Epidermal melanocyte (primary cell): ENCODE data around the gene MGAT5B.

Experiments used
- DNase-seq: peaks from one replicate; pipeline ENCODE4 v3.0.0; 2011; ENCODE audit warnings: low spot score; ENCODE audit not compliant: insufficient read length

Gene MGAT5B

DNA sequence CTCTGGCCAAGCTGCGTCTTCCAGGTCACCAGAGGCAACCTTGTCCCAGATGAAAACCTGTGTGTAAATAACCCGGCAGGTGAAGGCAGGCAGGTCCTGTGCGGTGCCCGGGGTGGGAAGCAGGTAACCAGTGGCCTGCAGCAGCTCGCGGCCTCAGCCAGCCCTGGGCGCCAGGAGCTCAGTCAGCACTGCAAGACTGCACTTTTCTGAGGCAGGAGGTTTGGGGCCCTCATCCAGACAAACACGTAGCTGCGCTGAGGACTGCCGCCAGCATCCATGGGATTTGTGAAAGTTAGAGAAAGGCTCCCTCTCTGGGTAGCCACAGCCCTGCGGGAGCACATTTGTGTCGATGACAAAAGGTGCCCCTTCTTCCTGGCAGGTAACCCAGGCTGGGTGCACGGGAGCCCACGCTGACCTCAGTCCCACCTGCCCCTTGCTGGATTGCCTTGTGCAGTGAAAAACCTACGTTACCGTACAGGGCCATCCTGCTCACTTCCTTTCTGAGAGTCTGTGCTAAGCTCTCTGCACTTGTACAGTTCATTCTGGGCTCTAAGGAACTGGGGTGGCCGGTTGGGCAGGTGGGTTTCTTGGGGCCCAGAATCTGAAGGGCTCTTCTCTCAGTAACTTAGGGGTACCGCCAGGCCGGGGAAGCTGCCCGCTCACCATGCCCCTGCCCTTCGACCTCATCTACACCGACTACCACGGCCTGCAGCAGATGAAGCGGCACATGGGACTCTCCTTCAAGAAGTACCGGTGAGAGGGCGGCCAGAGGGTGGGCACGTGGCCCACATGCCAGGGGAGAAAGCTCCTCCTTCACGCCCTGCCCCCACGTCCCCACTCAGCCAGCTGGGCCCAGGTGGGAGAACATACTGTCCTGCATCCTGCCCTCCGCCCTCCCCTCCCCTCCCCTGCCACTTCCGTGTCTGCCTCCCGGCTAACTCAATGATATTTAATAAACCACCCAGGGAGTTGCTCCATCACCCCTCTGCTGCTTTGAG, 56.4 kb downstream of the MGAT5B start:
- DNase-seq, result no peak

DNA sequence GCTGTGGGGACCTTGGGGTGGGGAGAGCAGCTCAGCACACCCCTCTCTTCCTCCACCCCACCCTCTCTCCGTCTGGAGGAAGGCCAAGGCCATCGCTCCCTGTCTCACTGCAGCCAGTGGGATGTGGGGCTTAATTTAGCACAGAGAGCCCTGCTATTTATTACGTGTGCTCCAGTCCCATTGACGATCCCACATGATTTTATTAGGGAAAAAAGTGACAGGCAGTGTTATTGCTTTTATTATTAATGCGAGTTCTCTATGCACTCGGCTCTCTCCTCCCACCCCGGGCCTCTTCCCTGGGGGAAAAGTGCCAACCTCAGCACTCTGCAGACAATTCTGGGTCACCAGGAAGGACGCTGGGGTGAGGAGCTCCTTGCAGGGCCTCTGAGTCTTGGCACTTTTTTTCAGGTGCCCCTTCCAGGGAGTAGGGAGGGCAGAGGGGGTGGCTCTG, 57.3 kb downstream of the MGAT5B start:
- DNase-seq, result no peak

DNA sequence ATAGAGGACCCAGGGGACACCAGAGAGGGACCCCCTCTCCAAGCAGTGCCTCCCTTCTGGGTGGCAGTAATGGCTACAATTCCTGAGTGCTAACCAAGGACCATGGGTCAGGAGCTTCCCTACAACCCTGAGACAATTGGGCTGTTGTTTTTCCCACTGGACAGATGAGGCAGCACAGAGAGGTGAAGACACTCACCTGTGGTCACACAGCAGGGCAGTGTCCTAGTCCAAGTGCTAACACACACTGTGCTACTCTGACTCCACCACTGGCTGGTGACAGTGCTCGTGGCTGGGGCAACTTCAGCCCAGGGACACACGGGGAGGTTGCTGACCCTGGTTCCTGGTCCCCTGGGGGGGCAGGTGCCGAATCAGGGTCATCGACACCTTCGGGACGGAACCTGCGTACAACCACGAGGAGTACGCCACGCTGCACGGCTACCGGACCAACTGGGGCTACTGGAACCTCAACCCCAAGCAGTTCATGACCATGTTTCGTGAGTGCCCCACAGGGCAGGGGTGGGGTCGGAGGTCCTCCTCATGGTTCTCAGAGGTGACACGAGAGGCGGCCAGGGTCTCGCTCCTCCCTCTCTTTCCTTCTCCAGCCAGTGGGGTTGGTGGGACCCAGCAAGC, 58.1 kb downstream of the MGAT5B start:
- no peak for DNase-seq

DNA sequence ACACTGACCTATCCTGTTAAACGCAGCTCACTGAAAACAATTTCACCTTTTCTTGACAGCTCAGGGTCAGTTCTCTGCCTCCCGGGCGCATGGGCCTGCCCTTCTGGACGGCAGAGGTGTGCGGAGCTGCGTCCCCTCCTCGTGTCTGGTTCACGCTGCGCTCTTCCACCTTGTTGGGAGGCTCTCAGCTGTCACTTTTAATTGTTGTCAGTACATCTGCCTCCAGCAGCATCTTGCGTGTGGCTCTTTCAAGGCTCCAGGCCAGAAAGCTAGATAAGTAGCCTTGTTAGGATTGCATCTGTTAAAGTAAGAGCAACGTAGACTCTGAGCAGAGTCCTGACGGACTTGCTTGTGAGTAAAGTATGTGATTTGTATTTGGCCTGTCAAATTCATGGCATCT, 59.4 kb downstream of the MGAT5B start:
- DNase-seq, result no peak

DNA sequence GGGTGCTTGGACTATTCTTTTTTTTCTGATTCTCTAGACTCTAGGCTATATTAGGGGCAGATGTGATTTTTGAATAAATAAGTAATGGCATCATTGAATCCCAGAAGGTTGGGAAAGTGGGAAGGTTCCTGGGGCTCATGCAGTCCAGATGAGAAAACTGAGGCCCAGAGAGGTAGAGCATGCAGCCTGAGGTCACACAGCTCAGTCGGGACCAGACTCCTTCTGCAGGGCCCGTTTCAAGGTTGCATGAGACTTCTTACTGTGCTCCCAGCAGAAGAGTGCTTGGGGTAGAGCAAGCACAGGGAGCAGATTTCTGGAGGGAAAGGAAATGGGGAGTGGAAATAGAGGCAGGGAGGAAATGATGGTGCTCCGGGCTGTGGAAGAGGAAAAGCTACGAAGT, 59.8 kb downstream of the MGAT5B start:
- no peak for DNase-seq

DNA sequence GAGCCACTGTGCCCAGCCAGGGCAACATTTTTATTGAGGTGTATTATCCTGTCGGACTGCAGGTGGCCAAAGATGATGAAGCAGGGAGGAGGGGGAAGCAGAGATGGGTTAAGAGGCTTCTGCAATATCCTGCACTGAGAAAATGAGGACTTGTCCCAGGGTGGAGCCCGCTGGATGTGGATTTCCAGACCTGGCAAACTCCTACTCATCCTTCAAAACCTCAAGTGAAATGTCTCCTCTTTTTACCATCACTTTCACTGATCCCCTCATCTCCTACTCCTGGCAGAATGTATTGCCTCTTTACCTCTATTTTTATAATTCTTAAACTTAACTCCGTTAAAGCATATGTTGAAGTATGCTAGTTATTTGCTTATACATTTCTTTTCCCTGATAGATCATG, 60.9 kb downstream of the MGAT5B start:
- no peak for DNase-seq

DNA sequence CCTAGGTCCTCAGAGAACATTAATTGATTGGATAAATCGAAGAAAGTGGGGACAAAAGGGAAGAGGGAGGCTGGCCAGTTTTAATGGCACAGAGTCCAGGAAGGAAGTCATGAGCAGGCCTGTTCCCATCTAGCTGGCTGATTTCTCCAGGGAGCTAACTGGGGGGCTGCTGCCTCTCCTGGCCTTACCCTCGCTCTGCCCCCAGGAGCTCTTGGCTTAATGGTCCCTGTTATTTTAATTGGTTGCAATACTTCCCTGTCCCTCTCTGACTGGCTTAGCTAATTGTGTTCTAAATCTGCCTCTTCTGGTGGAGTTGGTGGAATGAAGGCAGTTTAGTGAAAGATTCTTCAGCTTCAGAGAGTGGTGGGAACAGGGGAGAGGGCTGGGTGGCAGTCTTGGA, 61.4 kb downstream of the MGAT5B start:
- no peak for DNase-seq

DNA sequence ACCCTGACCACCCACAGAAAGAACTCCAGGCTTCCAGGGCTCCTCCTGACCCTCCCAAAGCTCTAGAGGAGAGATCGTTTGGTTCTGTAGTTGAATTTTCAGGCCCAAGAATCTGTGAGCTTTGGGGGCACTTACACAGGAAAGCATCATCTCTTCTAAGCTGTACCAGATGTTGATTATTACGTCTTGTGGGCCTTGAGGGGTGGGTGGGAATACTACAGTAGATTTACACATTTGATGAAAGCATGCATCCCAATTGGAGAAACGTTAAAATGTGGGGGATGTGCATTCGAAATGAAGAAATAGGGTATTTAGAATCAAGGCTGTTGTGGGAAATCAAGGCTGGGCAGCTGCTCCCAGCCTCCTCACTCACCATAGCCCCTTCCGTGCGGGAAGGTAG, 61.9 kb downstream of the MGAT5B start:
- no peak for DNase-seq

DNA sequence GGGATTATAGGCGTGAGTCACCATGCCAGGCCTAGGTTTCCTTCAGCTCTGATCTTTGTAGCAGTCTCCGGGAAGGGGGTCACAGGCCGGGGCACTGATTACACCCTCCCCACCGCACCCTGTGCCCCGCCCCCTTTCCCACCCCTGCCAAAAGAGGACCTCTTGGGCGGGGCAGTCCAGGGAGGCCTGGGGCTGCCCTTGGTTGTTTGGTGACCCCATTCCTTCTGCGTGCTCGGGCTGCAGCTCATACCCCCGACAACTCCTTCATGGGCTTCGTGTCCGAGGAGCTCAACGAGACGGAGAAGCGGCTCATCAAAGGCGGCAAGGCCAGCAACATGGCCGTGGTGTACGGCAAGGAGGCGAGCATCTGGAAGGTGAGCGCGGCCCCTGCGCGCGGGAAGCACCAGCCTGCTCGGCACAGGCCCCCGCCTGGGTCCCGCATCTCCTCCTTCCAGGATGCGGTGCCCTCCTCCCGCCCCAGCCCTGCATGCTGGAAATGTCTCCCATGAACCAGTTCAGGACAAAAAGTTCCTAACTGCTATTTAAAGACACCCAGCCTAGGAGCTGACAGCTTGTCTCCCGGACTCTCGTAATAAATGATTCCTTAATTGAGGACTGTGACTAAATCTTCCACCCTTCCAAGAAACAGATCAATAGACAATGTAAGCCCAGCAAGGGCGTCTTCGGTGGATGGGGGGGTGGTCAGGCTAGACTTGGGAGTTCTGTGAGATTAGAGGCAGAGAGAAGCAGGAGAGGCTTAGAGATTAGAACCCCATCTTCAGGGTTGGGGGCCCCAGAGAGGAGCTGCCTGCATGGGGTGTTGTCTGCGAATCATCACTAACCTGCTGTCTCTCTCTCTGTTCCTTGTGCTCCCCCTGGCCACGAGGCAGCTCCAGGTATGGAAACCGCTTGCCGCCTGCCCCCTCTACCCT, 64.5 kb downstream of the MGAT5B start:
- no peak for DNase-seq

DNA sequence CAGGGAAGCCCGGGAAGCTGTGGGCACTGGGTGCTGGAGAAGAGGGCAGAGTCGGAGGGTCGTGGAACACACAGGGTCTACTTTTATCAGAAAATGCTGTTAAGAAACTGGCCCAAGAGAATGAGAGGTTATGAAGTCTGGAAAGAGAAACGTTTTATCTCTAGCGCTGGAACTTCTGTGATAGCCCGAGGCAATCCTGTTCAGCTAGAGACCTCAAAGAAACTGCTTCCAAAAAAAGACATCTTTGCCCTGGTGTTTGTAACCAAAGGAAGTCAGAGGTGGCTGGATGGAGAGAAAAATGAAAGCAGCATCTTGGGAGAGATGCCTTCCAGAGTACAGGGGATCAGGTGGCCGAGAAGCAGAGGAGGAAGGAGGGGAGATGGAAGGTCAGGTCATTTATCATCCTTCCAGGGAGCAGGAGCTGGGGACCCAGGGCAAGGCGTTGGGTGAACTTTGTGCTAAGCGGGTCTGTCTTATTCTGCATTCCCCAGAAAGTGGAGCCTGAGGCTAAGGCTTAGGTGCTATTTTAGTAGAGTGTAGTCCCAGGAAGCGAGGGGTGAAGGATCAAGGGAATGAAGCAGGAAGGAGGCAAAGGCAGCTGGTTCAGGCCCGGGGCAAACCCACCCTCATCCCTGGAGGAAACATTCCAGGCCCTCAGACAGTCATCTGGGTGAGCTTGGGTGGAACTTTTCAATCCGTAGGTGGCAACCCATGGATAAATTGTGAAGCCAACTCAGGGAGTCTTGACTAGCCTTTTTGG, 66.5 kb downstream of the MGAT5B start:
- DNase-seq, result no peak

DNA sequence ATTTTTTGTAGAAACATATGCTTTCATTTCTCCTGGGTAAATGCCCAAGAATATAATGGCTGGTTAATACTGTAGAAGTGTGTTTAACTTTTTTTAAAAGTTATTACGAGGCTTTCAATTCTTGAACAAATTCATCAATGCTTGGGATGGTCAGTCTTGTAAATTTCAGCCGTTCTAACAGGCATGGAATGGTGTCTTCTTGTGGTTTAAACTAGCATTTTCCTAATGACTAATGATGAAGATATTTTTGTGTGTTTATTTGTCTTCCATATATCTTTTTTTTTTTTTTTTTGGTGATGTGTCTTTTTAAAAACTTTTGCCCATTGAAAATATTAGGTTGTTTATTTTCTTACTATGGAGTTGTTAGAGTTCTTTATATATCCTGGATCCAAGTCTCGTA, 67.1 kb downstream of the MGAT5B start:
- no peak for DNase-seq

DNA sequence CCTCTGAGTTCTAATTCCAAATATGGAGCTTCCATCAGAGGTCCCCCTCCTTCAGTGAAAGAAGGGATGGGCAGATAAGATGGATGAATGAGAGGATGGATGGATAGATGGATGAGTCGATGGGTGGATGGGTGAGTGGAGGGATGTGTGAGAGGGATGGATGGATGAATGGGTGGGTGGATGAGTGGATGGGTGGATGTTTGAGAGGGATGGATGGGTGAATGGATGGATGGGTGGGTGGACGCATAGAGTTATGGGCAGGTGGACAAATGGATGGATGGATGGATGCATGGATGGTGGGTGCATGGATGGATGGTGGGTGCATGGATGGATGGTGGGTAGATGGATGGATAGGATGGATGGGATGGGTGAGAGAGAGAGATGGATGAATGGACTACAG, 69.0 kb downstream of the MGAT5B start:
- DNase-seq, result no peak

DNA sequence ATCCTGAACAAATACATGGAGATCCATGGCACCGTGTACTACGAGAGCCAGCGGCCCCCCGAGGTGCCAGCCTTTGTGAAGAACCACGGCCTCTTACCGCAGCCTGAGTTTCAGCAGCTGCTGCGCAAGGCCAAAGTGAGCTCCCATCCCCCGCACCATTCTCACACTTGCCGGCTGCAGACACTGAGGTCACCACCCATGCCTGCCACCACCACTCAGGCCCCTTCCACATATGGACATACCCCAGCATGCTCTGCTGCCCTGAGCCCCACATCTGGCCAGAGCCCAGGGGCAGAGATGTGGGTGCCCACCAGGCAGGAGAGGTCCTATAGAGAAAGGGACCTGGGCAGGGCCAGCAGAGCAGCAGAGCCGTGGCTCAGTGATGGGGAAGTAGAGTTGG, 69.8 kb downstream of the MGAT5B start:
- no peak for DNase-seq

DNA sequence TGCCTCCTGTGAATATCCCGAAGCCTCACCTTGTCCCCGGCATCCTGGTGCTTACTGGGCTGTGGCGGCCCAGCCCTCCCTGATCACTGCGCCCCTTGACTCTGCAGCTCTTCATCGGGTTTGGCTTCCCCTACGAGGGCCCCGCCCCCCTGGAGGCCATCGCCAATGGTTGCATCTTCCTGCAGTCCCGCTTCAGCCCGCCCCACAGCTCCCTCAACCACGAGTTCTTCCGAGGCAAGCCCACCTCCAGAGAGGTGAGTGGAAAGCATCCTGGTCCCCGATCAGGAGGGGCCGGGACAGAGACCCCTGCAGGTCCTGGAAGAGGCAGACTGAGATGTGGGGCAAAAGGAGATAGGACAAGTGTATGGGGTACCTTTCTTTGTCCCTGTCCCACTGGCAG, 72.1 kb downstream of the MGAT5B start:
- DNase-seq, result no peak

DNA sequence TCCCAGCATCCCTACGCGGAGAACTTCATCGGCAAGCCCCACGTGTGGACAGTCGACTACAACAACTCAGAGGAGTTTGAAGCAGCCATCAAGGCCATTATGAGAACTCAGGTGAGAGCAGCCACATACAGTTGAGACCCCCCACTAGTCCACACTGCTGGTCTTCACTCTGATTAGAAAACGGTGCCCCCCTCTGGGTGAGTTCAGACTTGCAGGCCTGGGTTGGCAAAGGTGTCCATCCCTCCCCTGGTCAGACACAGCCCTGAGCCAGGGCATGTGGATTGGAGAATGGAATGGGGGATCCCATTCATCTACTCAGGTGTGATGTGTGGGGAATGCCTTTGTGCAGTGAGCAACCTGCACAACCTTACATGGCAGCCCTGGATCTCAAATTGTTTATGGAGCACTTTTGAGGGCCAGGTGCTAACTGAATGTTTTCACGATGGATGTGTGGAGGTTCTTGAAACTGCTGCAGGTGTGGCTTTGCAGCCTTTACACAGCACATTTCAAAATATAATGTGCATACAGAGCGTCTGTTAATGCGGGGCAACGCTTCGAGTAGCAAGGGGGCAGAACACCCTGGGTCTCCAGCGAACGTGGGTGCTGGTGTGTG, 72.6 kb downstream of the MGAT5B start:
- no peak for DNase-seq

DNA sequence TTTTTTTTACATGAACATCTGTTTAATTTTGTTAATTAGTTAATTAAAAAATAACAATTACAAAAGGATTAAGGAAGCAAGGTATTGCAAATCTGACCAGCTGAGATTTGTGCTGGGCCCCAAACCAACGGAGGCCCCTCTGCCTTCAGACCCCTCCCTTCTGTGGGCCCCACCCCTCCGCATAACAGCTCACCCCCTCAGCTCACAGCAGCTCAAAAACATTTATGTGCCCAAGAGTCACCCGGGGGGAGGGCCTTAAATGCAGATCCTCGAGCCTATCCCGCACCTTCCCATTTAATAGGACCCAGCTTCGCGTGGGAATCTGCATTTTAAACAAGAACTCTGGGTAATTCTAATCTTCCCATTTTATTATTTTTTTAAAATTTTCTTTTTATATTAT, 75.0 kb downstream of the MGAT5B start:
- DNase-seq, result no peak

DNA sequence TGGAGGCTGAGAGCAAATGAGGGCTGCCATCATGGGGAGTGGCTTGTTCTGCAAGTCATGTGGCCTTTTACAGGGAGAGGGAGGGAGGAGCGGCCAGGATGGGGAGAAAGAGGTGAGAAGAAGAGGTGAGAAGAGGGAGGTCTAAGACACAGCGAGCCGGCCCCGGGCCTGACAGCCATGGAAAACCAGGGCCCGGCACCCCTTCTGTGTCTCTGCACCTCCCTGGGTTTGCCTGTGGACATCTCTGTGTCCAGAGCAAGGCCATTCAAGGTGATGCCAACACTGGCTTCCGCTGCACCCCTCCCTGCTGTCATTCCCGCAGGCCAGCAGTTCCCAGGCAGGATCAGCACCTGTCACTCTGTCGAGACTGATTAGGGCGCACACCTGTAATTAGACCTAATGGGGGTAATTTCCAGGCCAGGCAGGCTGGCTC, 75.6 kb downstream of the MGAT5B start:
- no peak for DNase-seq

DNA sequence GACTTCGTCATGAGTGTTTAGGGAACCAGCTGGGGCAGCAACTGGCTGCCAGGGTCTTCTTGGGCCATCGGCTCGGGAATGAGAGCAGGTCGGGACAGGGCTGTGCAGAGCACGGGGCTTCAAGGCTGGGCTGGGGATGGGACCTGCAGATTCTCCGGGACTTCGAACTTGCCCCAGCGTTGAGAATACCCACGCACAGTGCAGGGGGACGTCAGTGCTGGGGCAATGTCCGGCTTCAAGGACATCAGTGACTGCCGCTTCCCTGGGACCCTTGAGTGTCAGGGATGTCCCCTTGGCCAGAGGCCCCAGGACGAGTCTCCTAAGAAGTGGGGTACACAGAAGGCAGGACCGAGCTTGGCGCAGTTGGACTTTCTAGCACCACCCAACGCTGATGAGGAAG, 76.3 kb downstream of the MGAT5B start:
- no peak for DNase-seq

DNA sequence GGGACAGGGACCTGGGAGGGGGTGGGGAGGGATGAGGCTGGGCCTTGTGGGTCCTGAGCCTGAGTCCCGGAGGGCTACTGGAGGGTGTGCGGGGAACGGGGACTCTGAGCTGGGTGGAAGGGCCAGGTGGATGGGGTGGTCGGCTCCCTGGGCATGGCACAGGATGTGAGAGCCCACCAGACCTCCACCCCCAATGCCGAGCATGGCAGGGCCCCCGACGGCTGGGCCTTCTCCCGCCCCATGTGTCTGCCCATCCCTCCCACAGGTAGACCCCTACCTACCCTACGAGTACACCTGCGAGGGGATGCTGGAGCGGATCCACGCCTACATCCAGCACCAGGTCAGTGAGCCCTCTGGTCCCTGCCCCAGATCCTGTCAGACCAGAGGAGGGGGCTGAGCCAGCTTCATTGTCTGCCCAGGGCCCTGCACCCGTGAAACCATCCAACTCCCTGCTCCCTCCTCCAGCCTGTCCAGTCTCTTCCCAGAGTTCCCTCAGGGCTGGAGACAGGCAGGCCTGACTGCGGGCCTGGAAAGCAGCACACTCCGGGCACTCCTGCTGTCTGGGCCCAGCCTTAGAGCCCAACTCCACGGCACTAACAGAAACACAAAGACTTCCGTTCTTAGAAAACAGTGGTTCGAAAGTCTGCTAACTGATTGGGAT, 78.0 kb downstream of the MGAT5B start:
- DNase-seq, result no peak

DNA sequence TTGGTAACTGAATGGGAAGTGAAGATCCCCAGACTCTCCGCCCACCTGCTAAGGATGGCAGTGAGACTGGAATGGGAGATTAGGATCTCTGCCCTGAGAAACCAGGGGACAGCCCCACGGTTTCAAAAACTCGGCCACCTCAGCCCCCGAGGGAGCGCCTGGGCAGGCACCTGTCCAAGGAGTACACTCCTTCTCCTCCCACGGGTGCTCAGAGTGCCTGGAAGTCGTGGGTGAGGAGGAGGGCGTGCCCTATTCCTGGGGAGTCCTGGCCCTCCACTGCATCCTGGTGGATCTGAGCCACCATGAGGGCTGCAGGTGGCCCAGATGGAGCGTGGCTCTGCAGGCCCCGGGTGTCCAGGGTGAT, 78.5 kb downstream of the MGAT5B start:
- no peak for DNase-seq
